CD4-positive, alpha-beta T cell (primary cell): ENCODE results near the gene IL12A. TPM values are rescaled to one million over a fixed set of nuclear protein-coding genes. Genes with fewer than 3 reads are reported as not detected.

Experiments used
- ATAC-seq: fragments of 200-7000 bp; cut with Tn5 transposase; one replicate; pipeline ENCODE4 v1.10.0; 2022; ENCODE audit warnings: mild to moderate bottlenecking; ENCODE audit not compliant: poor library complexity
- CTCF ChIA-PET: fragments of 350-600 bp; sonication (Branson Sonifier 250); formaldehyde crosslinking; loops from one replicate; lab custom pipeline; 2021; ENCODE audit warnings: antibody characterized with exemption, inconsistent platforms; lab: Charles Lee
- POLR2A ChIA-PET: fragments of 350-600 bp; sonication (Branson Sonifier 250); formaldehyde crosslinking; loops from one replicate; lab custom pipeline; 2021; ENCODE audit warnings: antibody characterized with exemption, inconsistent platforms; lab: Charles Lee
- DNase-seq, 14 experiments: peaks; one replicate each; pipeline ENCODE4 v3.0.0-alpha.2; 2013 to 2020; ENCODE audit warnings: mixed read lengths in 2 of 14
- H3K27ac ChIP-seq, 2 donors: one replicate each; pipeline versions ENCODE4 v1.5.1 to v1.7.0; 2013; ENCODE audit warnings: low read length in 2 of 2, low read depth in 1 of 2, mild to moderate bottlenecking in 1 of 2
- H3K27me3 ChIP-seq, 2 experiments: 1 replicate in 1 of 2; 2 replicates in 1 of 2; pipeline versions ENCODE4 v1.6.1 to v1.7.0; 2013; ENCODE audit warnings: low read length in 2 of 2, control low read depth in 1 of 2, mild to moderate bottlenecking in 1 of 2, moderate library complexity in 1 of 2; ENCODE audit not compliant: insufficient read depth in 2 of 2, control insufficient read depth in 1 of 2
- H3K36me3 ChIP-seq: one replicate; pipeline ENCODE4 v1.6.1; 2013; ENCODE audit warnings: low read length, control low read depth; ENCODE audit not compliant: insufficient read depth
- H3K4me1 ChIP-seq: one replicate; pipeline ENCODE4 v1.6.1; 2013; ENCODE audit warnings: low read length, control low read depth; ENCODE audit not compliant: insufficient read depth
- H3K4me3 ChIP-seq: one replicate; pipeline ENCODE4 v1.5.1; 2013; ENCODE audit warnings: mild to moderate bottlenecking, low read length, moderate library complexity
- H3K9me3 ChIP-seq, 2 experiments: 1 replicate in 1 of 2; 2 replicates in 1 of 2; pipeline versions ENCODE4 v1.6.1 to v1.7.0; 2013; ENCODE audit warnings: low read length in 2 of 2, mild to moderate bottlenecking in 2 of 2, control low read depth in 1 of 2, moderate library complexity in 1 of 2; ENCODE audit not compliant: control insufficient read depth in 1 of 2, insufficient read depth in 1 of 2
- H3K27ac Mint-ChIP-seq: one replicate; pipeline ENCODE4 v1.8.0; 2020; ENCODE audit warnings: mixed read lengths
- H3K27me3 Mint-ChIP-seq: one replicate; pipeline ENCODE4 v1.8.0; 2021; ENCODE audit warnings: mixed read lengths
- H3K36me3 Mint-ChIP-seq: one replicate; pipeline ENCODE4 v1.8.0; 2021; ENCODE audit warnings: low read depth, mixed read lengths
- H3K4me1 Mint-ChIP-seq: one replicate; pipeline ENCODE4 v1.8.0; 2021; ENCODE audit warnings: low read depth, mixed read lengths
- H3K4me3 Mint-ChIP-seq: one replicate; pipeline ENCODE4 v1.8.0; 2020; ENCODE audit warnings: mild to moderate bottlenecking, mixed read lengths
- H3K9me3 Mint-ChIP-seq: one replicate; pipeline ENCODE4 v1.8.0; 2020; ENCODE audit warnings: mixed read lengths
- CTCF ChIP-seq: fragments of 200-600 bp; IDR thresholded peaks from one replicate; pipeline ENCODE4 v1.8.0; 2022; ENCODE audit warnings: antibody characterized with exemption, mild to moderate bottlenecking
- intact Hi-C, 2 experiments: fragments of 100-400 bp; cut with DNase I in 1 of 2; cut with micrococcal nuclease in 1 of 2; formaldehyde crosslinking; loops; one replicate each; pipeline versions ENCODE4 v1.15.1 to v1.9.0; 2023 to 2025; cut with DNase I, micrococcal nuclease
- total RNA-seq, 174 experiments: library from RNA in 2 of 174; stranded (reverse) in 2 of 174; gene quantifications; one replicate each; pipeline ENCODE4 v1.2.3 and lab custom pipeline; 2021 to 2026

Gene IL12A
- total RNA-seq, 2 experiments from 2014 or later = 0.93 to 1.0 TPM

- ChIA-PET POLR2A (no interaction called here), CTCF (no interaction called here)
- DNase-seq = no peak
- Mint-ChIP-seq H3K4me1 (no peaks in the 10 kb centered on the region), H3K27me3 (peaks cover 39% of the 10 kb centered on the region), H3K9me3 (no peaks in the 10 kb centered on the region), H3K4me3 (no peak overlapping the region), H3K27ac (no peak overlapping the region), H3K36me3 (no peaks in the 10 kb centered on the region)
- intact Hi-C loops = no loop called here
- no peaks in the 10 kb centered on the region for H3K36me3 ChIP-seq
- no peak for TF ChIP-seq CTCF
- H3K27ac ChIP-seq = no peak overlapping the region
- no peak overlapping the region for H3K4me3 ChIP-seq
- H3K9me3 ChIP-seq = no peaks in the 10 kb centered on the region
- peaks cover 3 to 16% of the 10 kb centered on the region in 2 experiments for H3K27me3 ChIP-seq
- no peaks in the 10 kb centered on the region for H3K4me1 ChIP-seq
- ATAC-seq = no peak
Observed at GRCh38 chr3:159950156-159950898, 38.3 kb upstream of the IL12A start.

- no peaks in the 10 kb centered on the region for H3K9me3 Mint-ChIP-seq
- peaks cover 43% of the 10 kb centered on the region for H3K27me3 Mint-ChIP-seq
- H3K9me3 ChIP-seq = no peaks in the 10 kb centered on the region
- no peaks in the 10 kb centered on the region for H3K36me3 Mint-ChIP-seq
- ATAC-seq (no peak), DNase-seq (no peak)
- H3K4me3 Mint-ChIP-seq = no peak overlapping the region
- H3K27ac ChIP-seq = no peak overlapping the region
- H3K27ac Mint-ChIP-seq = no peak overlapping the region
- no peaks in the 10 kb centered on the region for H3K4me1 ChIP-seq
- no peak overlapping the region for H3K4me3 ChIP-seq
- intact Hi-C loops = no loop called here
- TF ChIP-seq CTCF = no peak
- CTCF ChIA-PET = no interaction called here
- no peaks in the 10 kb centered on the region for H3K4me1 Mint-ChIP-seq
- POLR2A ChIA-PET = no interaction called here
- H3K27me3 ChIP-seq = peaks cover 3 to 16% of the 10 kb centered on the region in 2 experiments
- no peaks in the 10 kb centered on the region for H3K36me3 ChIP-seq
Observed at GRCh38 chr3:159951540-159951939, 37.1 kb upstream of the IL12A start.

DNA sequence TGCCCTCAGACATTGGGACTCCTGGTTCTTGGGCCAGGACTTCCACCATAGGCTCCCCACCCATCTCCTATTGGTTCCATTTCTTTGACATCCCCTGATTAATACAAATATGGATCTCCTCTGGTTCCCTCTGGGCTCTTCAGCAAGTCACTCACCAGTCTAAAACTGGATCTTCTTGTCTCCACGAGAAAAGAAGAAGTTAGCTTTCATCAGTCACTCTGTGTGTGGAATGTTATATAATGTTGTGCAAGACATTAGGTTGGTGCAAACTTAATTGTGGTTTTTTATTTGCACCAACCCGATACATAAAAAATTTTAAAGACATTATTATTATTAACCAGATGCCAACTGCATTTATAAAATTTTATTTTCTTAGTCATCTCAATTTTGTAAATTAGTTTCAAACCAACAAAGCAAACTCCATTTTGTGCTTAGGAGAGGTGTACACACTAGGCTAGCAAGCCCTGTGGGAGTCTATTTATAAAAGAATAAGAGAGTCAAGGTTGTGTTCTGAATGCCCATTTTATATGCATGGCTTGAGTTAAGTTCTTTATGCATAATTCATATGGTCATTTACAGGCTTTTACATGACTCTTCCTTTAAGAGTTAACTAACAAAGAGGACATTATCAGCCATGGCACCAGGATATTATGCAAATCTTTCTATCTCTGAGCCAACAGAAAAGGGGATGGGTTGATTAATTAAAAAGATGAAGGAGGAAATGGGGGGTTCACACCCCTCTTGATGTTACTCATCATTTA lies 35.1 kb upstream of the IL12A start:
- no peak overlapping the region for H3K4me3 Mint-ChIP-seq
- H3K4me1 Mint-ChIP-seq = no peaks in the 10 kb centered on the region
- Histone ChIP-seq H3K4me3 (no peak overlapping the region), H3K27me3 (peaks cover 3 to 16% of the 10 kb centered on the region in 2 experiments), H3K9me3 (no peaks in the 10 kb centered on the region), H3K27ac (no peak overlapping the region), H3K36me3 (no peaks in the 10 kb centered on the region), H3K4me1 (no peaks in the 10 kb centered on the region)
- H3K27ac Mint-ChIP-seq = no peak overlapping the region
- ChIA-PET POLR2A (no interaction called here), CTCF (no interaction called here)
- no peak for TF ChIP-seq CTCF
- peaks cover 42% of the 10 kb centered on the region for H3K27me3 Mint-ChIP-seq
- no peaks in the 10 kb centered on the region for H3K36me3 Mint-ChIP-seq
- ATAC-seq = no peak
- intact Hi-C loops = no loop called here
- H3K9me3 Mint-ChIP-seq = no peaks in the 10 kb centered on the region
- DNase-seq = peak in 1 of 14 experiments; percentile 15
